DOHH2 (cell line): ENCODE data around the gene LRRN2.
"Not testable (repeated sequence)": the region's sequence is repeated elsewhere in the genome, so short reads cannot be mapped to it uniquely, and the experiment has no call there.

Experiments
- EZH2phosphoT487 ChIP-seq: fragments of 200-600 bp; sonication (generic); IDR thresholded peaks from 2 replicates; pipeline ENCODE4 v1.6.1; 2017; ENCODE audit warnings: borderline replicate concordance, mild to moderate bottlenecking, antibody characterized with exemption, low read length, moderate library complexity, mixed read lengths
- TF ChIP-seq, protein P1 (sequence below): fragments of 200-600 bp; sonication (generic); IDR thresholded peaks from one replicate; pipeline ENCODE4 v1.5.1; 2014; ENCODE audit warnings: antibody characterized with exemption, mild to moderate bottlenecking, low read depth, low read length; ENCODE audit not compliant: poor library complexity, severe bottlenecking

DNA sequence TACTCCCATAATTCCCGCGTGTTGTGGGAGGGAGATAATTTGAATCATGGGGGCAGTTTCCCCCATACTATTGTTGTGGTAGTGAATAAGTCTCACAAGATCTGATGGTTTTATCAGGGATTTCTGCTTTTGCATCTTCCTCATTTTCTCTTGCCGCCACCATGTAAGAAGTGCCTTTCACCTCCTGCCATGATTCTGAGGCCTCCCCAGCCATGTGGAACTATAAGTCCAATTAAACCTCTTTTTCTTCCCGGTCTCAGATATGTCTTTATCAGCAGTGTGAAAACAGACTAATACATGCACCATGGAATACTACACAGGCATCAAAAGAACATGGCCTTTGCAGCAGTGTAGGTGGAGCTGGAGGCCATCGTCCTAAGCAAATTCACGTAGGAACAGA is 56.1 kb downstream of the LRRN2 start:
- TF ChIP-seq, protein P1, sequence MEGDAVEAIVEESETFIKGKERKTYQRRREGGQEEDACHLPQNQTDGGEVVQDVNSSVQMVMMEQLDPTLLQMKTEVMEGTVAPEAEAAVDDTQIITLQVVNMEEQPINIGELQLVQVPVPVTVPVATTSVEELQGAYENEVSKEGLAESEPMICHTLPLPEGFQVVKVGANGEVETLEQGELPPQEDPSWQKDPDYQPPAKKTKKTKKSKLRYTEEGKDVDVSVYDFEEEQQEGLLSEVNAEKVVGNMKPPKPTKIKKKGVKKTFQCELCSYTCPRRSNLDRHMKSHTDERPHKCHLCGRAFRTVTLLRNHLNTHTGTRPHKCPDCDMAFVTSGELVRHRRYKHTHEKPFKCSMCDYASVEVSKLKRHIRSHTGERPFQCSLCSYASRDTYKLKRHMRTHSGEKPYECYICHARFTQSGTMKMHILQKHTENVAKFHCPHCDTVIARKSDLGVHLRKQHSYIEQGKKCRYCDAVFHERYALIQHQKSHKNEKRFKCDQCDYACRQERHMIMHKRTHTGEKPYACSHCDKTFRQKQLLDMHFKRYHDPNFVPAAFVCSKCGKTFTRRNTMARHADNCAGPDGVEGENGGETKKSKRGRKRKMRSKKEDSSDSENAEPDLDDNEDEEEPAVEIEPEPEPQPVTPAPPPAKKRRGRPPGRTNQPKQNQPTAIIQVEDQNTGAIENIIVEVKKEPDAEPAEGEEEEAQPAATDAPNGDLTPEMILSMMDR, result not testable (repeated sequence)
- not testable (repeated sequence) for TF ChIP-seq EZH2phosphoT487
